Central memory CD8-positive, alpha-beta T cell (primary cell): ENCODE data around the gene ADGRD1.

Experiments
- ATAC-seq: fragments of 150-1000 bp; cut with Tn5 transposase; replicated peaks from 2 replicates; pipeline ENCODE4 v1.10.0; 2022; ENCODE audit warnings: mild to moderate bottlenecking, moderate FRiP score, moderate number of reproducible peaks; ENCODE audit not compliant: poor library complexity, severe bottlenecking; ENCODE audit errors: extremely low read depth
- DNase-seq, 2 donors: peaks; one replicate each; pipeline ENCODE4 v3.0.0; 2021; ENCODE audit warnings: low spot score in 2 of 2
- H3K27ac Mint-ChIP-seq: one replicate; pipeline ENCODE4 v1.8.0; 2022; ENCODE audit warnings: low read depth, mild to moderate bottlenecking, moderate library complexity, mixed read lengths
- H3K27me3 Mint-ChIP-seq: one replicate; pipeline ENCODE4 v1.8.0; 2022; ENCODE audit warnings: mixed read lengths
- H3K36me3 Mint-ChIP-seq: one replicate; pipeline ENCODE4 v1.8.0; 2022; ENCODE audit warnings: mild to moderate bottlenecking, moderate library complexity, mixed read lengths; ENCODE audit not compliant: insufficient read depth
- H3K4me1 Mint-ChIP-seq: one replicate; pipeline ENCODE4 v1.8.0; 2022; ENCODE audit warnings: mixed read lengths
- H3K4me3 Mint-ChIP-seq: one replicate; pipeline ENCODE4 v1.8.0; 2022; ENCODE audit warnings: mild to moderate bottlenecking, moderate library complexity, mixed read lengths
- H3K9me3 Mint-ChIP-seq: one replicate; pipeline ENCODE4 v1.8.0; 2022; ENCODE audit warnings: mixed read lengths

Gene ADGRD1

GRCh38 chr12:131133994-131134393 lies 180.3 kb downstream of the ADGRD1 start:
- Mint-ChIP-seq H3K27me3 (peaks cover 10% of the 10 kb centered on the region), H3K4me3 (no peak overlapping the region)
- no peak for DNase-seq

GRCh38 chr12:131134523-131135310 lies 181.0 kb downstream of the ADGRD1 start:
- ATAC-seq: no peak
- no peak overlapping the region for H3K27ac Mint-ChIP-seq

More at GRCh38 chr12:131133994-131134393, 180.3 kb downstream of the ADGRD1 start:
- H3K4me1 Mint-ChIP-seq: peaks cover 18% of the 10 kb centered on the region
- H3K27ac Mint-ChIP-seq: no peak overlapping the region
- no peaks in the 10 kb centered on the region for H3K9me3 Mint-ChIP-seq
- no peak for ATAC-seq
- no peaks in the 10 kb centered on the region for H3K36me3 Mint-ChIP-seq

GRCh38 chr12:131135311-131135785 lies 181.6 kb downstream of the ADGRD1 start:
- ATAC-seq (no peak), DNase-seq (no peak)
- Mint-ChIP-seq H3K4me1 (peaks cover 10% of the 10 kb centered on the region), H3K27me3 (peaks cover 10% of the 10 kb centered on the region), H3K27ac (no peak overlapping the region), H3K9me3 (no peaks in the 10 kb centered on the region), H3K4me3 (no peak overlapping the region), H3K36me3 (no peaks in the 10 kb centered on the region)

More at GRCh38 chr12:131134523-131135310, 181.0 kb downstream of the ADGRD1 start:
- no peak for DNase-seq
- H3K4me3 Mint-ChIP-seq: no peak overlapping the region
- no peaks in the 10 kb centered on the region for H3K36me3 Mint-ChIP-seq
- peaks cover 10% of the 10 kb centered on the region for H3K27me3 Mint-ChIP-seq
- no peaks in the 10 kb centered on the region for H3K9me3 Mint-ChIP-seq
- H3K4me1 Mint-ChIP-seq: peaks cover 16% of the 10 kb centered on the region

GRCh38 chr12:131135786-131136538 lies 182.3 kb downstream of the ADGRD1 start:
- Mint-ChIP-seq H3K36me3 (no peaks in the 10 kb centered on the region), H3K9me3 (no peaks in the 10 kb centered on the region), H3K27me3 (peaks cover 10% of the 10 kb centered on the region), H3K4me3 (no peak overlapping the region), H3K4me1 (peaks cover 10% of the 10 kb centered on the region), H3K27ac (no peak overlapping the region)
- no peak for DNase-seq
- no peak for ATAC-seq

GRCh38 chr12:131136539-131136872 lies 182.8 kb downstream of the ADGRD1 start:
- DNase-seq: no peak
- H3K36me3 Mint-ChIP-seq: no peaks in the 10 kb centered on the region
- H3K4me1 Mint-ChIP-seq: peaks cover 10% of the 10 kb centered on the region
- peaks cover 10% of the 10 kb centered on the region for H3K27me3 Mint-ChIP-seq
- H3K9me3 Mint-ChIP-seq: no peaks in the 10 kb centered on the region
- no peak for ATAC-seq
- no peak overlapping the region for H3K27ac Mint-ChIP-seq
- H3K4me3 Mint-ChIP-seq: no peak overlapping the region

- no peak overlapping the region for H3K27ac Mint-ChIP-seq
- H3K9me3 Mint-ChIP-seq: no peaks in the 10 kb centered on the region
Observed at GRCh38 chr12:131137009-131137835, 183.5 kb downstream of the ADGRD1 start.

GRCh38 chr12:131137836-131138637 lies 184.3 kb downstream of the ADGRD1 start:
- Mint-ChIP-seq H3K4me3 (no peak overlapping the region), H3K27me3 (peaks cover 10% of the 10 kb centered on the region), H3K9me3 (no peaks in the 10 kb centered on the region), H3K27ac (no peak overlapping the region), H3K4me1 (no peaks in the 10 kb centered on the region), H3K36me3 (no peaks in the 10 kb centered on the region)
- ATAC-seq (no peak), DNase-seq (no peak)

More at GRCh38 chr12:131137009-131137835, 183.5 kb downstream of the ADGRD1 start:
- Mint-ChIP-seq H3K4me3 (no peak overlapping the region), H3K4me1 (peaks cover 5% of the 10 kb centered on the region), H3K27me3 (peaks cover 10% of the 10 kb centered on the region), H3K36me3 (no peaks in the 10 kb centered on the region)
- ATAC-seq (no peak), DNase-seq (no peak)

GRCh38 chr12:131138638-131139362 lies 185.1 kb downstream of the ADGRD1 start:
- no peak overlapping the region for H3K27ac Mint-ChIP-seq

GRCh38 chr12:131139363-131140068 lies 185.8 kb downstream of the ADGRD1 start:
- no peaks in the 10 kb centered on the region for H3K36me3 Mint-ChIP-seq
- DNase-seq (no peak), ATAC-seq (no peak)
- no peak overlapping the region for H3K27ac Mint-ChIP-seq
- H3K4me1 Mint-ChIP-seq: no peaks in the 10 kb centered on the region
- H3K4me3 Mint-ChIP-seq: no peak overlapping the region
- peaks cover 10% of the 10 kb centered on the region for H3K27me3 Mint-ChIP-seq
- no peaks in the 10 kb centered on the region for H3K9me3 Mint-ChIP-seq

More at GRCh38 chr12:131138638-131139362, 185.1 kb downstream of the ADGRD1 start:
- ATAC-seq: no peak
- H3K4me1 Mint-ChIP-seq: no peaks in the 10 kb centered on the region
- no peaks in the 10 kb centered on the region for H3K36me3 Mint-ChIP-seq
- no peak overlapping the region for H3K4me3 Mint-ChIP-seq
- DNase-seq: no peak
- no peaks in the 10 kb centered on the region for H3K9me3 Mint-ChIP-seq
- peaks cover 10% of the 10 kb centered on the region for H3K27me3 Mint-ChIP-seq

- no peak overlapping the region for H3K27ac Mint-ChIP-seq
- peaks cover 10% of the 10 kb centered on the region for H3K27me3 Mint-ChIP-seq
- H3K4me3 Mint-ChIP-seq: no peak overlapping the region
- H3K36me3 Mint-ChIP-seq: no peaks in the 10 kb centered on the region
- no peak for DNase-seq
- no peaks in the 10 kb centered on the region for H3K9me3 Mint-ChIP-seq
- ATAC-seq: no peak
- H3K4me1 Mint-ChIP-seq: no peaks in the 10 kb centered on the region
Observed at GRCh38 chr12:131140069-131140435, 186.3 kb downstream of the ADGRD1 start.

GRCh38 chr12:131140697-131141096 lies 187.0 kb downstream of the ADGRD1 start:
- Mint-ChIP-seq H3K9me3 (no peaks in the 10 kb centered on the region), H3K27ac (no peak overlapping the region), H3K4me3 (no peak overlapping the region), H3K4me1 (no peaks in the 10 kb centered on the region), H3K36me3 (no peaks in the 10 kb centered on the region), H3K27me3 (peaks cover 10% of the 10 kb centered on the region)
- no peak for DNase-seq
- ATAC-seq: no peak
